ENCODE data around the gene HERPUD2. TPM values are rescaled to one million over a fixed set of nuclear protein-coding genes. Genes with fewer than 3 reads are reported as not detected.

The HERPUD2 gene
- total and polyA plus RNA-seq, 2 donors (not counting 1 experiment from before 2014, with no cell fraction given): 32.5 to 49.4 TPM

DNA sequence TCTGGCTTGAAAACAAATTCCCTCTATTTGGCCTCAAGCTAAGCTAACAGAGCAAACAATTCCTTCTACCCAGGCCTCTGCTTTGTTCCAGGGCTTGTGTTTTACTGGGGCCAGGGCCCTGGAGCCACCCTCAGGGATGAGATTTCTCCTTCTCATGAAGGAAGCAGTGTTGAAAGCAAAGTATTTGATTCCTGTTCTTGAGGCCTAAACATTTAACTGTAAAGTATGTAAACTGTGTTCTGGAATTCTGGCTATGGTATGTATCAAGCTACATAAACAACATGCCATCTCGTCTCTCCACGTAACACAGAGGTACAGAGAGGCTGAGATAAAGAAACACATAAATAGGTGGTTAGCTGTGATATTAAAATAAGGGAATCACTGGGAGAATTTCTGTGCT lies 81.8 kb downstream of the HERPUD2 start:
- Histone ChIP-seq H3K27me3 (ENCODE audit: control insufficient read depth, insufficient read depth, low read length) (no peaks in the 10 kb centered on the region), H3K4me2 (ENCODE audit: extremely low read depth, insufficient read depth, low read length) (no peak overlapping the region), H2AFZ (ENCODE audit: low read length) (no peak overlapping the region), H3K79me2 (ENCODE audit: control insufficient read depth, insufficient read depth, low read length) (no peaks in the 10 kb centered on the region), H3K27ac (ENCODE audit: insufficient read depth, low read length) (no peak overlapping the region), H4K20me1 (ENCODE audit: control insufficient read depth, extremely low read depth, insufficient read depth, low read length) (no peaks in the 10 kb centered on the region), H3K36me3 (ENCODE audit: control insufficient read depth, insufficient read depth, low read length) (no peaks in the 10 kb centered on the region), H3K9me3 (ENCODE audit: control insufficient read depth, insufficient read depth, low read depth, low read length) (no peaks in the 10 kb centered on the region), H3K4me3 (replicated peaks in 1 of 4; ENCODE audit: control extremely low read depth in 1 of 4, insufficient read depth in 1 of 4, low read depth in 3 of 4, low read length in 4 of 4) (no peak overlapping the region), H3K9ac (ENCODE audit: insufficient read depth, low read length) (no peak overlapping the region), H3K4me1 (ENCODE audit: control insufficient read depth, extremely low read depth, insufficient read depth, low read length) (no peaks in the 10 kb centered on the region)
- TF ChIP-seq EZH2 (IDR thresholded peaks at IDR 0.05; ENCODE audit: low read length, missing control alignments): no peak
- TF ChIP-seq, protein P1, sequence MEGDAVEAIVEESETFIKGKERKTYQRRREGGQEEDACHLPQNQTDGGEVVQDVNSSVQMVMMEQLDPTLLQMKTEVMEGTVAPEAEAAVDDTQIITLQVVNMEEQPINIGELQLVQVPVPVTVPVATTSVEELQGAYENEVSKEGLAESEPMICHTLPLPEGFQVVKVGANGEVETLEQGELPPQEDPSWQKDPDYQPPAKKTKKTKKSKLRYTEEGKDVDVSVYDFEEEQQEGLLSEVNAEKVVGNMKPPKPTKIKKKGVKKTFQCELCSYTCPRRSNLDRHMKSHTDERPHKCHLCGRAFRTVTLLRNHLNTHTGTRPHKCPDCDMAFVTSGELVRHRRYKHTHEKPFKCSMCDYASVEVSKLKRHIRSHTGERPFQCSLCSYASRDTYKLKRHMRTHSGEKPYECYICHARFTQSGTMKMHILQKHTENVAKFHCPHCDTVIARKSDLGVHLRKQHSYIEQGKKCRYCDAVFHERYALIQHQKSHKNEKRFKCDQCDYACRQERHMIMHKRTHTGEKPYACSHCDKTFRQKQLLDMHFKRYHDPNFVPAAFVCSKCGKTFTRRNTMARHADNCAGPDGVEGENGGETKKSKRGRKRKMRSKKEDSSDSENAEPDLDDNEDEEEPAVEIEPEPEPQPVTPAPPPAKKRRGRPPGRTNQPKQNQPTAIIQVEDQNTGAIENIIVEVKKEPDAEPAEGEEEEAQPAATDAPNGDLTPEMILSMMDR (conservative IDR thresholded peaks at IDR 0.05 in 1 of 2, IDR thresholded peaks at IDR 0.05 in 1 of 2; ENCODE audit: low read depth in 1 of 2, low read length in 2 of 2): no peak
- DNase-seq (ENCODE audit: low read depth in 2 of 2): no peak

DNA sequence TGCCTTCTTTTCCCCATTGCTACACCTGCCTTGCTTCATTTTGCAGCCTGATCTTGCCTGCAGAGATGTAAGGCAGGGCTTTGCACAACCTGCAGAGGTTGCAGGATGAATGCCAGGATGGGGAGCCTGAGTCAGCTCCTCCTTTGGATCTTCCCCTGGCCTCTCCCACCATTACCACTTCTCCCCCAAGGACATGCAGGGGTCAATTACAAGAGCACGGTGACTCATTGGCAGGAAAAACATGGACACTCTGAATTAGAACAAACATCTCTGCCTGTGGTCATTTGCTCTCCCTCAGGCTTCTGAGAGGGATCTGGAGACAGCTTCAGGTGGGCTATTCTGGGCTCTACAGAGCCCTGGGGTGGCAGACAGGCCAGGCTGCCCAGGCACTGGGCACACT lies 89.2 kb downstream of the HERPUD2 start:
- no peaks in the 10 kb centered on the region for H3K79me2 ChIP-seq (ENCODE audit: control insufficient read depth, insufficient read depth, low read length)
- no peak overlapping the region for H3K9ac ChIP-seq (ENCODE audit: insufficient read depth, low read length)
- H3K36me3 ChIP-seq (ENCODE audit: control insufficient read depth, insufficient read depth, low read length): no peaks in the 10 kb centered on the region
- no peaks in the 10 kb centered on the region for H4K20me1 ChIP-seq (ENCODE audit: control insufficient read depth, extremely low read depth, insufficient read depth, low read length)
- no peaks in the 10 kb centered on the region for H3K9me3 ChIP-seq (ENCODE audit: control insufficient read depth, insufficient read depth, low read depth, low read length)
- no peak for TF ChIP-seq EZH2 (IDR thresholded peaks at IDR 0.05; ENCODE audit: low read length, missing control alignments)
- TF ChIP-seq, protein P1 (conservative IDR thresholded peaks at IDR 0.05 in 1 of 2, IDR thresholded peaks at IDR 0.05 in 1 of 2; ENCODE audit: low read depth in 1 of 2, low read length in 2 of 2): no peak
- peak; percentile 72 to 77 for DNase-seq (ENCODE audit: low read depth in 2 of 2)
- no peak overlapping the region for H2AFZ ChIP-seq (ENCODE audit: low read length)
- peaks cover 9% of the 10 kb centered on the region for H3K4me1 ChIP-seq (ENCODE audit: control insufficient read depth, extremely low read depth, insufficient read depth, low read length)
- H3K4me3 ChIP-seq (replicated peaks in 1 of 4; ENCODE audit: control extremely low read depth in 1 of 4, insufficient read depth in 1 of 4, low read depth in 3 of 4, low read length in 4 of 4): no peak overlapping the region
- H3K27me3 ChIP-seq (ENCODE audit: control insufficient read depth, insufficient read depth, low read length): no peaks in the 10 kb centered on the region
- no peak overlapping the region for H3K27ac ChIP-seq (ENCODE audit: insufficient read depth, low read length)
- H3K4me2 ChIP-seq (ENCODE audit: extremely low read depth, insufficient read depth, low read length): peak overlapping the region; percentile 23

DNA sequence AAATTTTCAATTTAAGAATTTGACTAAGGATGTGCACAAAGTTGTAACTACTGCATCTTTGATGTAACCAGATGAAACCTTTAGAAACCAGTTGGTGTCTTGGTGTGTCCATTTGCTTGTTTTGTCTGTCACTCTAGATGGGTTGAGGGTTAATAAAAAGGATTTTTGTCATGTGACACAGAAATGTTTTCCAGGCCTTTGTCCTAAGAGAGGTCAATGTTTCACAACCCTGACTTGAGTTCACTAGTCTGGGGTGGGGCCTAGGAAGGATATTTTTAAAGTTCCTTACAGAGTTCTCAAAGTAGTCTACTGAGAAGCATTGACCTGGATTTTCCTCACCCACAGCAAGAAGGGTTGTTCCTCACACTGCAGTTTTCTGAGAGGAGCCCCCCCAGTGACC lies 90.3 kb downstream of the HERPUD2 start:
- H3K9ac ChIP-seq (ENCODE audit: insufficient read depth, low read length): no peak overlapping the region
- H3K79me2 ChIP-seq (ENCODE audit: control insufficient read depth, insufficient read depth, low read length): no peaks in the 10 kb centered on the region

More for the DNA sequence above, 90.3 kb downstream of the HERPUD2 start:
- Histone ChIP-seq H4K20me1 (ENCODE audit: control insufficient read depth, extremely low read depth, insufficient read depth, low read length) (no peaks in the 10 kb centered on the region), H3K4me1 (ENCODE audit: control insufficient read depth, extremely low read depth, insufficient read depth, low read length) (peaks cover 9% of the 10 kb centered on the region), H3K27ac (ENCODE audit: insufficient read depth, low read length) (no peak overlapping the region), H3K9me3 (ENCODE audit: control insufficient read depth, insufficient read depth, low read depth, low read length) (no peaks in the 10 kb centered on the region), H3K4me3 (replicated peaks in 1 of 4; ENCODE audit: control extremely low read depth in 1 of 4, insufficient read depth in 1 of 4, low read depth in 3 of 4, low read length in 4 of 4) (no peak overlapping the region), H3K36me3 (ENCODE audit: control insufficient read depth, insufficient read depth, low read length) (no peaks in the 10 kb centered on the region), H2AFZ (ENCODE audit: low read length) (no peak overlapping the region), H3K4me2 (ENCODE audit: extremely low read depth, insufficient read depth, low read length) (no peak overlapping the region), H3K27me3 (ENCODE audit: control insufficient read depth, insufficient read depth, low read length) (no peaks in the 10 kb centered on the region)
- no peak for DNase-seq (ENCODE audit: low read depth in 2 of 2)
- TF ChIP-seq EZH2 (IDR thresholded peaks at IDR 0.05; ENCODE audit: low read length, missing control alignments): no peak
- TF ChIP-seq, protein P1 (conservative IDR thresholded peaks at IDR 0.05 in 1 of 2, IDR thresholded peaks at IDR 0.05 in 1 of 2; ENCODE audit: low read depth in 1 of 2, low read length in 2 of 2): no peak
